ENCODE measurements around the gene SPAG17. TPM values are rescaled to one million over a fixed set of nuclear protein-coding genes. Genes with fewer than 3 reads are reported as not detected.

The SPAG17 gene
- total and polyA plus RNA-seq, 2 of the 13 experiments (the other 11 are each of a cell fraction or from before 2014, with no cell fraction given): not detected

GRCh38 chr1:118116909-118117308 lies 68.1 kb downstream of the SPAG17 start (continued):
- no peak for TF ChIP-seq GTF3A (CRISPR knock-in tag; conservative IDR thresholded peaks at IDR 0.05)
- 0 out of 4 replicates have a peak, but pooled peaks of 1 of the 2 experiments have one; percentile 22 for TF ChIP-seq EP300 (IDR thresholded peaks at IDR 0.05; ENCODE audit: low read depth in 2 of 2, low read length in 2 of 2)
- TF ChIP-seq EP300 (CRISPR knock-in tag; IDR thresholded peaks at IDR 0.05; ENCODE audit: borderline replicate concordance): no peak; the same call in 1 of the 2 replicates
- TF ChIP-seq SRSF1 (optimal IDR thresholded peaks at IDR 0.05; ENCODE audit: low read depth, low read length): no peak
- peak; percentile 42; the same call in 1 of the 2 replicates for TF ChIP-seq PAXIP1 (CRISPR knock-in tag; conservative IDR thresholded peaks at IDR 0.05)
- peak; percentile 64 for TF ChIP-seq SAP130 (CRISPR knock-in tag; IDR thresholded peaks at IDR 0.05; ENCODE audit: low read depth)
- TF ChIP-seq ZNF614 (CRISPR knock-in tag; IDR thresholded peaks at IDR 0.05; ENCODE audit: borderline replicate concordance): no peak
- no peak for TF ChIP-seq FOXA1 (IDR thresholded peaks at IDR 0.05)
- TF ChIP-seq FOXA1 (CRISPR knock-in tag; IDR thresholded peaks at IDR 0.05): peak; percentile 43; the same call in 1 of the 2 replicates
- no peak for TF ChIP-seq SOX6 (IDR thresholded peaks at IDR 0.05)
- TF ChIP-seq SOX6 (CRISPR knock-in tag; IDR thresholded peaks at IDR 0.05): peak; percentile 33; the same call in 1 of the 2 replicates
- TF ChIP-seq ZSCAN29 (CRISPR knock-in tag; conservative IDR thresholded peaks at IDR 0.05): 0 out of 2 replicates have a peak, but pooled peaks have one; percentile 33
- TF ChIP-seq SIX4 (CRISPR knock-in tag; IDR thresholded peaks at IDR 0.05): 0 out of 2 replicates have a peak, but pooled peaks have one; percentile 28
- TF ChIP-seq ZNF792 (CRISPR knock-in tag; IDR thresholded peaks at IDR 0.05): peak; percentile 39; the same call in 1 of the 2 replicates
- peak; percentile 70; the same call in 1 of the 2 replicates for TF ChIP-seq ARID5B (CRISPR knock-in tag; IDR thresholded peaks at IDR 0.05)
- TF ChIP-seq KDM6A (CRISPR knock-in tag; IDR thresholded peaks at IDR 0.05; ENCODE audit: low read depth): 0 out of 2 replicates have a peak, but pooled peaks have one; percentile 32
- peak; percentile 79; the same call in 1 of the 2 replicates for TF ChIP-seq TBX2 (CRISPR knock-in tag; IDR thresholded peaks at IDR 0.05; ENCODE audit: borderline replicate concordance)
- TF ChIP-seq NR2F6 (IDR thresholded peaks at IDR 0.05): peak; percentile 64; the same call in 1 of the 2 replicates
- peak; percentile 74 for TF ChIP-seq NR2F6 (CRISPR knock-in tag; IDR thresholded peaks at IDR 0.05)
- peak; percentile 81 for TF ChIP-seq NCOA2 (CRISPR knock-in tag; IDR thresholded peaks at IDR 0.05)
- TF ChIP-seq ZSCAN12 (CRISPR knock-in tag; IDR thresholded peaks at IDR 0.05): no peak
- TF ChIP-seq MEIS2 (CRISPR knock-in tag; IDR thresholded peaks at IDR 0.05): 0 out of 2 replicates have a peak, but pooled peaks have one; percentile 36
- TF ChIP-seq ZNF530 (CRISPR knock-in tag; IDR thresholded peaks at IDR 0.05; ENCODE audit: low read depth): no peak
- TF ChIP-seq ZNF331 (CRISPR knock-in tag; IDR thresholded peaks at IDR 0.05): peak; percentile 12; the same call in 1 of the 2 replicates
- peak; percentile 69; the same call in 1 of the 2 replicates for TF ChIP-seq EHMT2 (IDR thresholded peaks at IDR 0.05; ENCODE audit: borderline replicate concordance, low read depth, low read length)
